Activated CD4-positive, alpha-beta T cell treated with anti-CD3 and anti-CD28 coated beads, Interleukin-2, amount 50 U/mL, for 48 hours (primary cell): ENCODE results near the gene YPEL2.
"Not testable (repeated sequence)": the region's sequence is repeated elsewhere in the genome, so short reads cannot be mapped to it uniquely, and the experiment has no call there.

Experiments used
- DNase-seq, 2 experiments: peaks; one replicate each; pipeline ENCODE4 v3.0.0-alpha.2; 2020

YPEL2 gene

GRCh38 chr17:59409336-59410048, 78.0 kb downstream of the YPEL2 start:
- DNase-seq = no peak

- DNase-seq = no peak
Observed at GRCh38 chr17:59410049-59410437, 78.6 kb downstream of the YPEL2 start.

- DNase-seq = not testable (repeated sequence)
Observed at GRCh38 chr17:59412431-59412830, 81.0 kb downstream of the YPEL2 start.

GRCh38 chr17:59413014-59413766, 81.7 kb downstream of the YPEL2 start:
- DNase-seq = no peak

GRCh38 chr17:59415397-59415796, 83.9 kb downstream of the YPEL2 start:
- DNase-seq = no peak

- DNase-seq = no peak
Observed at GRCh38 chr17:59416184-59416583, 84.7 kb downstream of the YPEL2 start.

GRCh38 chr17:59417452-59417851, 86.0 kb downstream of the YPEL2 start:
- no peak for DNase-seq

GRCh38 chr17:59418732-59419166, 87.3 kb downstream of the YPEL2 start:
- DNase-seq = no peak

- no peak for DNase-seq
Observed at GRCh38 chr17:59420901-59421300, 89.4 kb downstream of the YPEL2 start.

- no peak for DNase-seq
Observed at GRCh38 chr17:59421722-59422121, 90.3 kb downstream of the YPEL2 start.

GRCh38 chr17:59423137-59423724, 91.8 kb downstream of the YPEL2 start:
- no peak for DNase-seq

- no peak for DNase-seq
Observed at GRCh38 chr17:59423903-59424302, 92.4 kb downstream of the YPEL2 start.

GRCh38 chr17:59424331-59424730, 92.9 kb downstream of the YPEL2 start:
- no peak for DNase-seq

GRCh38 chr17:59425085-59425931, 93.9 kb downstream of the YPEL2 start:
- no peak for DNase-seq

GRCh38 chr17:59426031-59426430, 94.6 kb downstream of the YPEL2 start:
- no peak for DNase-seq

- peak; percentile 54 to 67 for DNase-seq
Observed at GRCh38 chr17:59427425-59427921, 96.0 kb downstream of the YPEL2 start.

- no peak for DNase-seq
Observed at GRCh38 chr17:59427996-59428395, 96.5 kb downstream of the YPEL2 start.

GRCh38 chr17:59428916-59429485, 97.5 kb downstream of the YPEL2 start:
- DNase-seq = no peak

- no peak for DNase-seq
Observed at GRCh38 chr17:59431601-59432000, 100.1 kb downstream of the YPEL2 start.

- no peak for DNase-seq
Observed at GRCh38 chr17:59432657-59433056, 101.2 kb downstream of the YPEL2 start.

GRCh38 chr17:59433586-59433985, 102.1 kb downstream of the YPEL2 start:
- DNase-seq = no peak

GRCh38 chr17:59434429-59434828, 103.0 kb downstream of the YPEL2 start:
- DNase-seq = no peak
